Fibroblast of skin of scalp (primary cell): ENCODE measurements around the gene TXNDC8.
A peak's percentile ranks its signal among the peaks of the same experiment; 100 is the strongest.

Experiments
- DNase-seq: peaks from one replicate; pipeline ENCODE4 v3.0.0-alpha.2; 2013

TXNDC8 gene

DNA sequence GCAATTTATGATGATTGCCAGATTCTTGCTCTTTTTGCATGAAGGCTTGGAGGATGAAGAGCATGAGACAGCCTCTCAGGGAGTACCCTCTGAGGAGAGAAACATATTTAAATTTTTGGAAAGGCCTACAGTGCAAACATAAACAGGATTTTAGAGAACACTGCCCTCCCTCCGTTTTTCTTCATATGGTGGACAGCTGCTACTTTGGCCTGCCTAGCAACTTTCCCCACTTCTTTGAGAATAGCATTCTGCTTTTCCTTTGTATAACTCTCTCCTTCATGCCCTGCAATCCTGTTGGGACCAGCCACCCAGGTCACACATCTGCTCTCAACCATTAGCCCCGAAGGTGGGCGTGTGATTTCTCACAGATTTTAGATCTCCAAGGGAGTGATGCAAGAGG is 60.9 kb downstream of the TXNDC8 start:
- no peak for DNase-seq

DNA sequence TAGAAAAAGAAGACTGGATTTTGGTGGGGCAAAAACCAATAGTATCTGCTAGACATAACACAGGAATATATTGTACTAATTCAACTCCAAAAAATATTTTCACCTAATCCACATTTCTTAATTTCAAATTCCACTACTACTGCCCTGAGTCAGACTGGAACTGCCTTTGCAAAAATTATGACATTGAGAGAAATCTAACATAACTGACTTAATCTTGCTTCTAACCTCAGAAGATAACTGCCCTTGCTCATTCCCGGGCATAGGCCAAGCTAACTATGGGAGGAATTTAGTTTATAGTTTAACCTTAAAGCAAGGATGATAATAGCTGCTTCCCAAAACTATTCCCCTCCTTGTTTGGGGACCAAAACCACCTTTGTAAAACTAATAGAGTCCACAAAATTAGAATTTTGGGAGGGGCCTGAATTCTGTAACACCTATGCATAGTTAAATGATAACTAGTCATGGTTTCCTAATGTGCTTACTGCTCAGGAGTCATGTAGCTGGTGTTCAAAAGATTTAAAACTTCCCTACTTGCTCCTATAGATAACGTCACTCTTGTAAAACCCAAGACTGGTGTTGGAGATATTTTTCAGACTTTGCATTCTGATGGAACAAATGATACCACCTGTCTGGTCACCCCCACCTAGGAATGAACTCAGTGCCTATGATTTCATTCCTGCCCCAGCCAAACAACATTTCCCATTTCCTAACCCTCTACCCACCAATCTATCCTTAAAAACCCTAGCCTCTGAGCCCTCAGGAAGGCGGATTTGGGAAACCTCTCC is 67.3 kb downstream of the TXNDC8 start:
- DNase-seq, result no peak

DNA sequence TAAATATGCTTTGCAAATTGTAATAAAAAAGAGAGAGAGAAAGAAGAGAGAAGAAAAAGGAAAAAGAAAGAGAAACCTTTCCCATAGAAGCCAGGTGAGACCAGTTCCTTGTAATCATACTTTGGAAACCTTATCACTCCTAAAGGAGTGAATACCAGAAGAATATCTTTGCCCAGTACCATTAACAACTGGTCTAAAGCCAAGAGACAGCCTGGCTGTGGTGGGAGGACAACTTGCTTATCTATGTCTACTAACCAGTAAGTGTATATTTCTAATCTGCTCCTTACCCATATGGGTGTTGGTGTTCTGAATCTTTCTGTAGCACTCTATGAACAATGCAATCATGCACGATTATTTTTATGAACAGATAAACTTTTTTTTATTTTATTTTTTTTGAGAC is 70.9 kb downstream of the TXNDC8 start:
- no peak for DNase-seq

DNA sequence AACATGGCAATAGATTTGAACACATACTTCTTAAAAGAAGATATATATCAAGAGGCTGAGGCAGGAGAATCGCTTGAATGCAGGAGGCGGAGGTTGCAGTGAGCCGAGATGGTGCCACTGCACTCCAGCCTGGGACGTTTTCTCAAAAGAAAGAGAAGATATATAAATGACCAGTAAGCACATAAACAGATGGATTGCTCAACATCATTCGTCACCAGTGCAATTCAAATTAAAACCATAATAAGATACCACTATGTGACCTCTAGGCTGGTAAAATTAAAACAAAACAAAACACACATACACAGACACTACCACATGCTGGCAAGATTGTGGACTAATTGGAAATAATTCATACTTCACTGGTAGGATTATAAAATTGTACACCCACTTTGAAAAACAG is 76.0 kb downstream of the TXNDC8 start:
- peak; percentile 15 for DNase-seq

DNA sequence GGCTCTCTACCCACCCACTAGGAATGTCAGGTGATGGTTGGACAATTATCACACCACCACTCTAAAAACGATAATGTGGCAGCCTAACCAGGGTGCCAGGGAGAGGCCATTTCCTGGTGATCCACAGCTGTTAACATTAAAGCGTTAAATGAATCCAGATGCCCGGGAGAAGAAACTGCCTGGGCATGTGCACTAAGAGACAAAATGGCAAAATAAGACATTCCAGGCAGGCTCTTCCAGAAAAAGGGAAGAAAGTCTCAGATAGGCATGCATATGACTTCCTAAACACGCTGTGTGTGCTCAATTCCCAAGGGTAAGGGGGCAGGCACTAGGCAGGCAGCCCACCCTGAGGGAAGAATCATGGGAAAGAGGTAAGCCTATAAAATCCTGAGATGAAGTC is 76.8 kb downstream of the TXNDC8 start:
- DNase-seq, result peak; percentile 57

DNA sequence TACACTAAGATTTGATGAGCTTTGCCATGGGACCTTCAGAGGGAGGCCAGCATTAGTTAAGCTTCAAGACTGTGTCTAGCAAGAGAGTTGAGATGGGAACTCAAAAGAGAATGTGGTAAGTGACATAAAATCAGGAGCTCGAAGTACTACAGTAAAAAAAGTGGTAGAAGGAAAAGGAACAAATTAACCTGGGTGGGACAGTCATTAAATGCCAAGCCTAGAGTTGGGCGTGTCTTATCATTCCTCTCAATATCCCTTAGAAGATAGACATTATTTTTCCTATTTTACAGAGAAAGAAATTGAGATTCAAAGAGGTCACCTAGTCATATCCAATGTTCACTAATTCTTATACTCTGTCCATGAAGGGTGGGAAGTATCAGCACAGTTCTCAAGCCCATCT is 78.1 kb downstream of the TXNDC8 start:
- no peak for DNase-seq

DNA sequence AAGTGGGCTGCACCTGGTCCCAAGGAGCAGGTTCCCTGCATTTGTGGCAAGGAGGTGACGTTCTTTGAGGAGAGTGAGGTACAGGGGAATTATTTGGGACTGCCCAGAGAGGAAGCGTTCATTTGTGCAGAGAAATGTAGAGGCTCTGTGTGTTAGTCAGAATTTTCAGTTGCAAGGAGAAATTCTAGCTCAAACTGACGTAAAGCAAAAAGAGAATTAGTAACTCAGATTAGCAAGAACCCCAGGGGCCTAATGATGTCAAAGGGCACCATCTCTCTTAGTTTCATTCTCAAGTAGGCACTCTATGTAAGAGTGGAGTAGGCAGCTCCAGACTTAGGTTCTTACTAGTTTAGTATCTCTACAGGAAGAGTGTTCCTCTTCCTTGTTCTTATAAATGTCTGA is 79.0 kb downstream of the TXNDC8 start:
- DNase-seq, result no peak

DNA sequence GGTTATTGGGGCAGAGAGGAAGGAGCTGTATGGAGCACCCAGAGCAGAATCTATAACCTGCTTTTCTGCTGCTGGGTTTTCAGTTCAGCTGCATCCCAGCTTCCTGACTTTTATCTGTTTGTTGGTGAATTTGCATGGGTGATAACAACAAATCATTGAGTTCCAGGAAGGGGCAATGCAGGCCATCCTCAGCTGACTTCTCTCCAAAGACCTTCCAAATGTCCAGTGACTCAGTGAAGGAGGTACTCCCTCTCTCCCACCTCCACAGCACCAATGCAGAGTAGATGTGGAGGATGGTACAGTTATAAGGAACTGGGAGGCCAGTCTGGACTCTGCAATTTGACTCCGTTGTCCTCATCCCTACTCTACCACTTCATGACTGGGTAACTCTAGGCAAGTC is 79.7 kb downstream of the TXNDC8 start:
- DNase-seq, result no peak

DNA sequence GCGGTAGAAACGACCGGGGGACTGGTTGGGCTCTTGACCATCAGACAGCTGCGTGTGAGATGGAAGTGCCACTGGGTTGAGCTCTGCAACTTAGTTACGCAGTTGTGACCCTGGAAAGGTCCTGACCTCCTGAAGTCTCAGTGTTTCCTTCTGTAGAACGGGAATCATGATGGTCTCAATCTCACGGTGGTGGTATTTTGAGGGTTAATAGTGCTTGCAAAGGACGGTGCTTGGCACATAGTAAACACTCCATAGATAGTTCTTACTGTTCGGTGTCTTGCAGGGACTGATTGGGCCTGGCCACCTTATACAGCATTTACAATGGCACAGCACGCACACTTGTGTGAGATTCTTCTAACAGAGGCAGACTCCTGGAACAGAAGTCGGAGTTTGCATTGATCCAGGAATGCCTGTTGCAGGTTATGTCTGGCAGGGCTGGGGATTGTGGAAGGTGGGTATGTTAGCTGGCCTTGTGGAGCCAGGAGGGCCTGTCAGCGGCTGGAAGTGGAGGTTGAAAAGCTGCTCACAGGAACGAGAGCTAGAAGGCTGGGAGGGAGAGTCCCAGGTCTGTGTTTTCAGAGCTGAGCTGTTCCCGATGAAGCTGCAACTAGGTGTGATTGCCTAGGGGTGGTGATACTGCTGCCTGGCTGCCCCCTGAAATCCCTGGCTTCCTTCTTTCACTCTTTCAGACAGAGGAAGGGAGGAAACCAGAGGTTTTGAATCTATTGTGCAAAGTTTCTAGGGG is 80.4 kb downstream of the TXNDC8 start:
- DNase-seq, result no peak

DNA sequence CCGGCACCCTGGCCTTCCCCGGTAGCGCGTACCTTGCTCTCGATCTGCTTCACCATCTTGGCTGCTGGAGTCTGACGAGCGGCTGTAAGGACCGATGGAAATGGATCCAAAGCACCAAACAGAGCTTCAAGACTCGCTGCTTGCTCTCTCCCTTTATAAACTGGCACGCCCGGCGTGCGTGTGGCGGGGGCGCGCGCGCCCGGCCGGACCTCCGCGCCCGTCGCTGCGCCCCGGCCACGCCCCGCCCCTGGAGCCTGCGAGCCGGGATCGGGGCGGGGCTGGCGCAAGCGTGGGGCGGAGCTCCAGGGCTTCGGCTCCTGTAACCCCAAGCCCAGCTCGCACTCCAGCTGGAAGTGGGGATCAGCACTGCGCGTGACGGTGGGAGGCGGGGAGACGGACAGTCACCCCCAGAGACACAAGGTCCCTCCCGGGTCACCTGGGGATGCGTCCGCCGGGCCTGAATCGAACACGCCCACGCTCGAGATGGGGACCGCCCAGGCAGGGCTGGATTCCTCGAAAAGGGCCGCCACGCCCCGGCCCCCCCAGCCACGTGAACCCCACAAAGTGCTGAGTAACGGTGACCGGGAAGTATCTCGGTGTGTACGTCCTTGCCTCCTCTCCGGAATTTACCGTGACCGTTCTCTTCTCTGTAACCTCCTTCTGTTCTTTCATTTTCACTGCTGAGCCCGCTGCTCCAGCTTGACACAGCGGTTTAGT is 81.1 kb downstream of the TXNDC8 start, which contains the start of gene TXN:
TSS of gene TXN (minus strand) at position 128 of the 717 bp plus-strand sequence. CDS start at position 56, 72 bp downstream.
- DNase-seq, result peak; percentile 91

DNA sequence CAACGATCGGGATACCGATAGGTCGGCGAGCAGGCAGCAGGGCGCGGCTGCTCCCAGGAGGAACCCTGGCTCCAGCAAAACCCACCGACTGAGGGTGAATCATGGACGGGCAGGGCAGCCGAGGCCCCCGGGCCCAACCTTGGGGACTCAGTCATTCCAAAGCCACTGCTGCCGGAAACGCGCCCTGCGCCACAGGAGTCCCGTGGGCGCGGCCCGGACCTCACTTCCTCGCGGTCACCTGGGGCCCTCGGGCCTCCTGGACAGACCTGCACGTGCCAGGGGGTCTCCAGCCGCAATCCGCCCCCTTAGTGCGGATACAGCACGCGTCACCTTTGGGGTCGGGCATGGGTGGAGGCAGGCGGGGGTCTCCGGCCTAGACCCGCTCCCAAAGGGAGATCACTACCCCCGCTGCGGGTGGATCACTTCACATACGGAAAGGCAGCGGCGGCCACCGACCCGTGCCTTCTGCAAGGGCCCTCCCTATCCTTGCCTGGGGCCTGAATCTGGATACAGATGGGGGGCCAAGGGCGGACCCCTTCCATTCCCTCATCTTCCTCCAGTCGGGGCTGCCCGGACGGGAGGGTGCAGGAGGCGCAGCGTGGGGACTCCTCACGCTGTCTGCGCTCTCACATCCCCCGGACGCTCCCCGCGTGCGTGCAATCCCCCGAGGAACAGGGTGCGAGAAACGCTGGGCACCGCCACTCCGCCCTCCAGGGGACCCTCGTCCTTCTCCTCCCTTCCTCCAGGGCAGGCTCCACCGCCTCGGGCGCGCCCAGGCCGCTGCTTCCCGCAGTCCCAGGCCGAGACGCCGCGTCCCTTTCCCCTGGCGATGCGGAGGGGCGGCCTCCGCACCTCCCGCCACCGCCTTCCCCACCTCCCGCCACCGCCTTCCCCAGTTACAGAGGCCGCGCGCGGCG is 81.9 kb downstream of the TXNDC8 start:
- DNase-seq, result peak; percentile 53

DNA sequence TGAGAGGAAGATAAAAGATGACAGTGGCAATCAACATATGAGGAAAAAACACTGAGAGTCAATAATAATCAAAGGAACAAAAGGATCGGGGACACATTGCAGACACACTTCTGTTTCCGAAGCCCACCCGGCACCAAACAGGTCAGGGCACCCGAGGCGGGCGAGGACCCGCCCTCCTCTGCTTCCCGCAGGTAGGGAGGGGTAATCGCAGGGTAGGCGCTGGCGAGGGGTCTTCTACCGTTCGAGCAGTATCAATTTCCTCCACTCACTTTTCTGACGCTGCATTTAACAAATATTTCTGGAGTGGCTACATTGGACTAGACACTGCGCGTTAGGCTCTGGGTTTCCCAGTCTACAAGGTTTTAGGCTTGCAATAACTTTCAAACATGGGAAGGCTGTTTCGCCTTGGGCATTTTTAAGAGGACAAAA is 82.6 kb downstream of the TXNDC8 start:
- DNase-seq, result no peak

DNA sequence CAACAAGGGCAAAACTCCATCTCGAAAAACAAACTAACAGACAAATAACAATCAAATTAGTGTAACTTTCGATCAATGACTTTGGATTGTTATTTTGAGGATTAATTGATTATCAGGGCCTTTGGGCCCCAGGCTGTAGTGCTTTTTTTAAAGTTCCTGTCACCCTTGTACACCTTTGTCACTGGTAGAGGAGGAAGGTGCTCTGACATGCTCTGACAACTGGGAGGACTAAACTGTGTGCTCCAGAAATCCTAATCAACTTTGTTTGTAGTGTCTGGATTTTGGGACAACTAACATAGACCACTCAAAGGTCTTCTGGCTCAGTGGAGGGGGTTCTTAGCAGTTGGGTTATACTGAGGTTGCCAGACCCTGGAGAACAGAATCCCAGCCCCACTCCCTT is 83.2 kb downstream of the TXNDC8 start:
- no peak for DNase-seq
